Inferior parietal cortex (tissue), 1 donor: ENCODE results near the gene RAD50.
"Not testable (repeated sequence)": the region's sequence is repeated elsewhere in the genome, so short reads cannot be mapped to it uniquely, and the experiment has no call there.

Source experiments
- DNase-seq: peaks from one replicate; pipeline ENCODE4 v3.0.0-alpha.2; 2016; ENCODE audit errors: extremely low spot score

Gene RAD50

DNA sequence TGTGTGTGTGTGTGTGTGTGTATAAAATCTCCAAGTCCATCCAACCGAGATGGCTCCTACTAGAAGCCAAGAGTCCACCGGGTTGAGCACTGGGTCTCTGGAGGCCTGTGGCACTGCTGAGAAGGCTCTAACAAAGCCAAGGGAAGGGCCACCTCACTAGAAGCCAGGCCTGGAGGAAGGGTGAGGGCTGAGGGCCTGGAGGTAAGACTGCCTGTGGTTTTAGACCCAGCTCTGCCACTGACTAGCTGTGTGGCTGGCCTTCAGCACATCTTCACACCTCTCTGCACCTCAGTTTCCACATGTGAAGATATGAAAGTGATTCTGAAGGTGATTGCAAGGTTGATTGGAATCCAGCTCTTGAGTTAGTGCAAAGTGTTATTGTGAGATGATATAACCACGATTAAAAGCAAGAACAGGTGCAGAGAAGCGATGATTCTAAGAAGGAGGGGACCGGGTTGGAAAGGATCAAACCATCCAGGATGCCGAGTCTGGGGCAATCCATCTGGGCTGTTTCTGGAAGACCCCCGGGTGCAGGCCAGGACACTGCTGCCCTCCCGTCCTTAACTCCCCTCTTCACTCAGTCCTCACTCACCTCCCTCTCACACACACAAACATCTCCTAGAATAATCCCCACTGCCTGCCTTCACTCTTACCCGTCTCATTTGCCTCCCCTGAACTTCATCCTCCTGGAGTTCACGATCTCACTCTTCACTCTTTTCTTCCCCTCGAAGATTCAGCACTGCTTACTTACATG is 119.3 kb downstream of the RAD50 start:
- no peak for DNase-seq

- DNase-seq, result no peak
These were observed 120.4 kb downstream of the RAD50 start for GRCh38 chr5:132677191-132677590.

- DNase-seq, result no peak
These were observed 121.1 kb downstream of the RAD50 start for GRCh38 chr5:132677682-132678400.

DNA sequence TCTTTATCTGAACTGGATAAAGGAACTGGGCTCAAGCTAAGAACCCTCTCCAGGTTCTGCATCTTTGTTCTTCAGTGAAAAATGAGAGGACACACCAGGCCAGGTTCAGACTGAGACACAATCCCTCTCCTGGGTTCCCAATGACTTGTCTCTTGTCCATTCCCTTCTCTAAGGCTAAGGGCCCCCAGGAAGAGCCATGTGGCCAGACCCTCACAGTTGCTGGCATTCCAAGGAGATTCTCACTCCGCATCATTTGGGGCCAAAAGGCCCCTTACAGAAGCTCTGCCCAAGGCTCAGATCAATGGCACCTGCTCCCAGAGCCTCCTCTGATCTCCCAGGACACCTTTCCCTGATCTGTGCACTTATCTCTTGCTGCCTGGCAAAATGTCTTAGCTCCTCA is 122.0 kb downstream of the RAD50 start:
- no peak for DNase-seq

DNA sequence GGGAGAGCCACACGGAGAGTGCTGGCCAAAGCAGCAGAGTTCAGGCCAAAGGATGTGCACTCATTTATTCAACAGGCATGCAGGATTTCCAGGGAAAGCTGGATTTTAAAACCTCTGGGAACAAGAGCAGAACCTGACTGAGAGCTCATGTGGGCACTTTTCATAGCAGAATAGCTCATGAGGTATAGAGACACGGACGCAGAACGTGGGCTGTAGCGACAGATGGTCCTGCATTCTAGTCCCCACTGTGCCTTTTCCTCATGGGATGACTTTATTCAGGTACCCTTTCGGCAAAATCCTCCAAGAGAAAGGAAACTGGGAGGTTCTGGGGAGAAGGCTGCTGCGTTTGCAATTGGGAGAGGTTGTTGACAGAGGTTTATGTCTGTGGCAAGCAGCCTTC is 122.4 kb downstream of the RAD50 start:
- DNase-seq, result no peak

DNA sequence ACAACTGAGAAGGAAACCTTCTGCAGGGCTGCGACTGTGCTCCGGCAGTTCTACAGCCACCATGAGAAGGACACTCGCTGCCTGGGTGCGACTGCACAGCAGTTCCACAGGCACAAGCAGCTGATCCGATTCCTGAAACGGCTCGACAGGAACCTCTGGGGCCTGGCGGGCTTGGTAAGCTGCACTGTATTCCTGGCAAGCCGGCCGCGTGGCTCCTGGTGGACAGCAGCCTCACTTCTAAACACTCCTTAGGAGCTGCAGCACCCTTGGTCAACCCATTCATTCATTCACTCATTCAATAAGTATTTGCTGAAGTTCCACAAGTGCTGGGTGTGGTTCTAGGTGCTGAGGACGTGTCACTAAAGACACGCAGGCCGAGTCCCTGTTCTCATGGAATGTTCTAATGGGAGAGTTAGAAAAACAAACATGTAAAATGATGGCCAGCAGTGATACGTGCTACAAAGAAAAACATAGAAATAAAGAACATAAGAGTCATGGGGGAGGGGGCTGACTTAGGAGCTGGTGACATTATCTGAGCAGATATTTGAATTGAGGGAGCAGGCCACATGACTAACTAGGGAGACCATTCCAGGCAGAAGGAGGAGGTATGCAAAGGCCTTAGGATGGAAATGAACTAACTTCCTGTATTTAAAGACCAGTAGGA is 123.1 kb downstream of the RAD50 start:
- no peak for DNase-seq

GRCh38 chr5:132680780-132681475 is 124.2 kb downstream of the RAD50 start:
- DNase-seq, result no peak

- DNase-seq, result no peak
These were observed 124.7 kb downstream of the RAD50 start for GRCh38 chr5:132681476-132681831.

GRCh38 chr5:132681983-132682382 is 125.2 kb downstream of the RAD50 start:
- DNase-seq, result no peak

- DNase-seq, result no peak
These were observed 127.7 kb downstream of the RAD50 start for GRCh38 chr5:132684491-132684890.

- DNase-seq, result no peak
These were observed 128.3 kb downstream of the RAD50 start for GRCh38 chr5:132684922-132685720.

DNA sequence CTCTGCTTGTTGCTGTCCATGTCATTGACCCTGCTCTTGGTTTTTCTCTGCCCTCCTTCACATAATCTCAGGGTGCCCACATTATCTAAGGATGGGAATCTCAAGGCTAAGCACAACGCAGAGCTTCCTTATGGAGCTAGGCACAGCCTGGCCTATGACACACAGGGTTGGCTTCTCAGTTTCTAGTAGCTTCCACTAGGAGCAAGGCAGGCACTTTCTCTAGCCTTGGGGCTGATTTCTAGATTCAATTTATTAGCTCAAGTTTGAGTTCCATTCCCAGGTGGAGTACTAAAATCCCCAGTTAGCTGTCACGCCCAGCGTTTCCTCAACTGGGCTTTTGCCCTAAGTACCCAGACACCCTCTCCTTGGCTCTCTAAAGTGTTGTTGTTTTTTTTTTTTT is 129.4 kb downstream of the RAD50 start:
- no peak for DNase-seq

DNA sequence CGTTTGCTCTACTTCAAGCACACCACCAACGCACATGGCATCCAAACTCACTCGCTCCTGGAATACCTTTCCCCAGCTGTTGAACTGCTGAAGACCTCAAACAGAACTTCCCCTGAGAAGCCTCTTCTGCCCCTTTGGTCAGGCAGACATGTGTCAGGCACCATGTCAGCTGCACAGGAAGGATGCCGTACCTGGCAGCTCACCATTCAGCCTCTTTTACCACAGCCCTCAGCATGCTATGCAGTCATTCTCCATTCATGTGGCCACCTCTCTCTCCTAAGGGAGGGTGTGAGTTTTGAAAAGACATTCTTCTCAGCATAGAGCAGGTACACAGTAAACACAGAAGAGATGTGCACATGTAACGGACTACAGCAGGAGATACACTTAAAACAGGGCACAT is 131.2 kb downstream of the RAD50 start:
- no peak for DNase-seq

DNA sequence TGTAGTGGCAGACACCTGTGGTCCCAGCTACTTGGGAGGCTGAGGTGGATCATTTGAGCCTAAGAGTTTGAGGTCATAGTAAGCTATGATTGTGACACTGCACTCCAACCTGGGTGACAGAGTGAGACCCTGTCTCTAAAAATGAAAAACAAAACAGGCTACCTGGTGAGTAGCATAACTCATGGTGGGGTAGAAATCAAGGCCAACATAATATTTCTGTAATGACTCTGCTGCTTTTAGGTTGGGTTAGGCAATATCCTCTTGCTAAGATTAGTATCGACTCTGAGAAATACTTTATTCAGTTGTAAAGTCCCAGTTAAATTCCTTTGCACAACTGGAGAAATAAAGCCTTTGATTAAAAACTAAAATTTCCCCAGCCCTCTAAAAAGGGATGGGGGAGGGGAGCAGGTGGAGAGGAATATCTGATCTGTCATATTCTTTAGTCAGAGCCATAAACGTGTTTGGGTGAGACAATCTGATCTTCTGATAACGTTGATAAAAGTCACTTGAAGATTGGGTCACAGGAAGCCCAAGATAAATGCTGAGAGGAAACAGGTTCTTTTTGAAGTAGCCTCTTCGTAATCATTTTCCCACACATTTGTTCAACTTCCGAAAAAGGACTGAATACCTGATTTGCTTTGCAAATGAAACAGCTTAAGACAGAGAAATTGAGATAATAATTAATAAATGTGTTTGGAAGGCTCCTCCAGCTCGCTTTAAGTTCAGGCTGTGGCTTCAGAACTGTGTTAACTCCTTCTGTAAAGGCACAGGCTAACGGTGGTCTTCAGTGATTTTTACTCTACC is 132.0 kb downstream of the RAD50 start:
- DNase-seq, result no peak

- DNase-seq, result no peak
These were observed 132.7 kb downstream of the RAD50 start for GRCh38 chr5:132689513-132689912.

GRCh38 chr5:132690156-132690555 is 133.4 kb downstream of the RAD50 start:
- DNase-seq, result no peak

- DNase-seq, result not testable (repeated sequence)
These were observed 135.2 kb downstream of the RAD50 start for GRCh38 chr5:132691755-132692631.

DNA sequence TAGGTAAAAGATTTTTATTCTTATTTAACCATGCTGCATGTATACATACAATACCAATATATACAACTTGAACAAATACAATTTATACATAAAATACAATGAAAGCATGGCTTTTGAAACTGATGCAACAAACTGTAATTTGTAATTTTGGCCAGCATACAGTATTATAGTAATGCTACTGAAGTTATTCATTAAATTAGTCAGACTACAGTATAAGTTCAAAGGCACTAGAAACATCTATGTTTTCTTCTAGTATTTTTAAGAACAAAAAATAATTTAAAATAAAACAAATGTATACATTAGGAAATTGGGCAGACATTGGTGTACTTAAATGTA is 135.8 kb downstream of the RAD50 start:
- no peak for DNase-seq
